DOHH2 (cell line): ENCODE results near the gene HNF4A.

ENCODE experiments used
- H3F3A ChIP-seq: fragments of 200-600 bp; sonication (generic), shearing (Covaris generic); 2 replicates; pipeline ENCODE4 v1.6.0; 2016; ENCODE audit warnings: antibody characterized with exemption, mild to moderate bottlenecking; ENCODE audit not compliant: control insufficient read depth, insufficient read depth
- H3K27ac ChIP-seq: fragments of 200-600 bp; sonication (generic); 2 replicates; pipeline ENCODE4 v1.5.1; 2014; ENCODE audit warnings: low read depth, mild to moderate bottlenecking, low read length, moderate library complexity
- H3K27me3 ChIP-seq: fragments of 200-600 bp; sonication (generic); 2 replicates; pipeline ENCODE4 v1.6.1; 2014; ENCODE audit warnings: mild to moderate bottlenecking, low read length, mixed read lengths; ENCODE audit not compliant: control insufficient read depth
- H3K36me3 ChIP-seq: fragments of 200-600 bp; sonication (generic); 2 replicates; pipeline ENCODE4 v1.6.1; 2014; ENCODE audit warnings: mild to moderate bottlenecking, low read length, moderate library complexity, mixed read lengths; ENCODE audit not compliant: control insufficient read depth
- H3K4me1 ChIP-seq: fragments of 200-600 bp; sonication (generic); 2 replicates; pipeline ENCODE4 v1.6.1; 2014; ENCODE audit warnings: mild to moderate bottlenecking, low read length, mixed read lengths; ENCODE audit not compliant: control insufficient read depth
- H3K4me2 ChIP-seq: fragments of 200-600 bp; sonication (generic); 2 replicates; pipeline ENCODE4 v1.6.0; 2014; ENCODE audit warnings: mild to moderate bottlenecking, low read length, moderate library complexity
- H3K4me3 ChIP-seq: fragments of 200-600 bp; sonication (generic); 2 replicates; pipeline ENCODE4 v1.5.1; 2014; ENCODE audit warnings: mild to moderate bottlenecking, low read length, mixed read lengths
- H3K79me2 ChIP-seq: fragments of 200-600 bp; sonication (generic); 2 replicates; pipeline ENCODE4 v1.6.1; 2014; ENCODE audit warnings: mild to moderate bottlenecking, low read length, mixed read lengths; ENCODE audit not compliant: control insufficient read depth
- H3K9me2 ChIP-seq: fragments of 200-600 bp; sonication (generic); replicated peaks from 2 replicates; pipeline ENCODE4 v1.6.1; 2014; ENCODE audit warnings: mild to moderate bottlenecking, low read length, mixed read lengths; ENCODE audit not compliant: control insufficient read depth
- H3K9me3 ChIP-seq: fragments of 200-600 bp; sonication (generic); 2 replicates; pipeline ENCODE4 v1.6.1; 2014; ENCODE audit warnings: antibody characterized with exemption, low read length, mixed read lengths; ENCODE audit not compliant: control insufficient read depth, insufficient read depth
- H4K20me1 ChIP-seq: fragments of 200-600 bp; sonication (generic); 2 replicates; pipeline ENCODE4 v1.6.0; 2014; ENCODE audit warnings: low read depth, mild to moderate bottlenecking, antibody characterized with exemption, low read length, moderate library complexity; ENCODE audit not compliant: control insufficient read depth, insufficient read depth
- EZH2phosphoT487 ChIP-seq: fragments of 200-600 bp; sonication (generic); IDR thresholded peaks from 2 replicates; pipeline ENCODE4 v1.6.1; 2017; ENCODE audit warnings: borderline replicate concordance, mild to moderate bottlenecking, antibody characterized with exemption, low read length, moderate library complexity, mixed read lengths
- TF ChIP-seq, protein P1 (sequence below): fragments of 200-600 bp; sonication (generic); IDR thresholded peaks from one replicate; pipeline ENCODE4 v1.5.1; 2014; ENCODE audit warnings: antibody characterized with exemption, mild to moderate bottlenecking, low read depth, low read length; ENCODE audit not compliant: poor library complexity, severe bottlenecking

HNF4A gene

DNA sequence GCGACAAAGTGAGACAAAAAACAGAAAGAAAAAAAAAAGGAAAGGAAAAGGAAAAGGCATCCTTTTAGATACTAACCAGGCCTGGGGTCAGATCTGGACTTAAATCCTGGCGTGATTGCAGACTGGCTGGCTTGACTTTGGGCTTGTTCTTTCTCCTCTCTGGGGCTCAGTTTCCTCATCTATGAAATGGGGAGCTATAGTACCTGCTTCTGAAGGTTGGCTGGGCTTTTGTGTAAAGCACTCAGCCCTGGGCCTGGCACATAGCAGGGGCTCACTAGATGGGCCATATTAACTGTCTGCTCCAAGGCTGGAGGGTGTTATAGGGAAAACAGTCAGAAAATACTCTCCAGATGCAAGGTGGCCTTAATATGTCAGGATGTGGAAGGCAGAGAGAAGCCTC lies 19.8 kb upstream of the HNF4A start:
- Histone ChIP-seq H3K4me1 (no peaks in the 10 kb centered on the region), H4K20me1 (no peaks in the 10 kb centered on the region), H3K4me3 (no peak overlapping the region), H3K27ac (no peak overlapping the region), H3K79me2 (no peaks in the 10 kb centered on the region), H3F3A (no peaks in the 10 kb centered on the region), H3K9me3 (no peaks in the 10 kb centered on the region), H3K36me3 (no peaks in the 10 kb centered on the region), H3K4me2 (no peak overlapping the region), H3K9me2 (no peaks in the 10 kb centered on the region), H3K27me3 (no peaks in the 10 kb centered on the region)
- TF ChIP-seq EZH2phosphoT487: no peak
- TF ChIP-seq, protein P1, sequence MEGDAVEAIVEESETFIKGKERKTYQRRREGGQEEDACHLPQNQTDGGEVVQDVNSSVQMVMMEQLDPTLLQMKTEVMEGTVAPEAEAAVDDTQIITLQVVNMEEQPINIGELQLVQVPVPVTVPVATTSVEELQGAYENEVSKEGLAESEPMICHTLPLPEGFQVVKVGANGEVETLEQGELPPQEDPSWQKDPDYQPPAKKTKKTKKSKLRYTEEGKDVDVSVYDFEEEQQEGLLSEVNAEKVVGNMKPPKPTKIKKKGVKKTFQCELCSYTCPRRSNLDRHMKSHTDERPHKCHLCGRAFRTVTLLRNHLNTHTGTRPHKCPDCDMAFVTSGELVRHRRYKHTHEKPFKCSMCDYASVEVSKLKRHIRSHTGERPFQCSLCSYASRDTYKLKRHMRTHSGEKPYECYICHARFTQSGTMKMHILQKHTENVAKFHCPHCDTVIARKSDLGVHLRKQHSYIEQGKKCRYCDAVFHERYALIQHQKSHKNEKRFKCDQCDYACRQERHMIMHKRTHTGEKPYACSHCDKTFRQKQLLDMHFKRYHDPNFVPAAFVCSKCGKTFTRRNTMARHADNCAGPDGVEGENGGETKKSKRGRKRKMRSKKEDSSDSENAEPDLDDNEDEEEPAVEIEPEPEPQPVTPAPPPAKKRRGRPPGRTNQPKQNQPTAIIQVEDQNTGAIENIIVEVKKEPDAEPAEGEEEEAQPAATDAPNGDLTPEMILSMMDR: no peak

DNA sequence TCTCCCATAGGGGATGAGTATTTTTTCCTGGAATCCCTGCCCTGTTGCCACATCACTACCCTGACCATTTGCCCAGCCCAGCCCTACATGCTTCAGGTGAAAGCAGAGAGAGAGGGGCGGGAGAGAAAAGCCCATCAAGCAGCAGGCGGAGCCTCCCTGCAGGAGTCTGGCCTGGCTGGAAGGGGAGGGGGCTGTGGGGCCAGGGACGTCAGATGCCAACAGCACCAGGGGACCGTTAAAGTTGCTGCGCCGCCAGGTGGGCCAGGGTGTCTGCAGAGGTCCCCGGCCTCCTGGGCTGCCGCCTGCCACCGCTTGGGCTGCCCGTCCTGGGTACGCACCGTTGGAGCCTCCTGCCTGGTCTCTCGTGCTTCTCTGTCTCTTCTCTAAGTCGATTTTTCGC lies 19.4 kb upstream of the HNF4A start:
- H3K36me3 ChIP-seq: no peaks in the 10 kb centered on the region
- H3K27ac ChIP-seq: no peak overlapping the region
- H3K9me3 ChIP-seq: no peaks in the 10 kb centered on the region
- H4K20me1 ChIP-seq: no peaks in the 10 kb centered on the region
- H3K4me3 ChIP-seq: no peak overlapping the region
- H3K27me3 ChIP-seq: no peaks in the 10 kb centered on the region
- H3K9me2 ChIP-seq: no peaks in the 10 kb centered on the region
- H3K79me2 ChIP-seq: no peaks in the 10 kb centered on the region
- H3K4me1 ChIP-seq: no peaks in the 10 kb centered on the region
- no peaks in the 10 kb centered on the region for H3F3A ChIP-seq
- no peak overlapping the region for H3K4me2 ChIP-seq
- TF ChIP-seq EZH2phosphoT487: no peak
- TF ChIP-seq, protein P1: no peak

DNA sequence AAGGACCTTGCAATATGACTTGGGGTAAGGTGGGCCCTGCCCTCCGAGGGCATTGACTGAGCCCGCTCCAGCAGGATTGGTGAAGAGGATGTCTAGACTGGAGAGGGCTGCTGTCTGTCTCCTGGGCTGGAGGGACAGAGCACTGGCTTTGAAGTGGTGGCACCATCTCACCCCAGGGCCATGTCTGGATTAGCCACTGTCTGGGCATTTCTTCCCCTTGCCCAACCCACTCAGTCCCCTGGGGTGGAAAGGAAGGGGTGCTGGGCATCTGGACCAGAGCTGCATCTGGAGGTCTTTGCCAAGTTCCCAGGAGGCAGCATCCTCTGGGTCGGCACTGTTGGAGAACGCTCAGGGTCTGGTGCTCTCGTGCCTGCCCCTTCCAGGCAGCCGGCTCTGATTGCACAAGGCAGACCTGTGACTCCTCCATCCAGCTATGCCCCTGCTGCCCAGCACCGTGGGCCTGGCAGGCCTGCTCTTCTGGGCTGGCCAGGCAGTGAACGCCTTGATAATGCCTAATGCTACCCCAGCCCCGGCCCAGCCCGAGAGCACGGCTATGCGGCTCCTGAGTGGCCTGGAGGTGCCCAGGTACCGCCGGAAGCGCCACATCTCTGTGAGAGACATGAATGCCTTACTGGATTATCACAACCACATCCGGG lies 18.6 kb upstream of the HNF4A start, which contains the start of gene R3HDML:
TSS of gene R3HDML (plus strand) at position 319 of the 656 bp plus-strand sequence. CDS start at position 434, 115 bp downstream.
- Histone ChIP-seq H3F3A (no peaks in the 10 kb centered on the region), H3K4me2 (no peak within 1 kb of the TSS), H3K9me2 (no peaks in the 10 kb centered on the region), H3K27ac (no peak within 1 kb of the TSS), H3K36me3 (no peaks in the 10 kb centered on the region), H3K9me3 (no peaks in the 10 kb centered on the region), H4K20me1 (no peaks in the 10 kb centered on the region), H3K4me1 (no peaks in the 10 kb centered on the region), H3K4me3 (no peak within 1 kb of the TSS), H3K79me2 (no peaks in the 10 kb centered on the region), H3K27me3 (no peaks in the 10 kb centered on the region)
- no peak for TF ChIP-seq EZH2phosphoT487
- TF ChIP-seq, protein P1: no peak
